Suprapubic skin (tissue), 4 donors: ENCODE results near the gene SERINC5. TPM values are rescaled to one million over a fixed set of nuclear protein-coding genes. Genes with fewer than 3 reads are reported as not detected.
A peak's percentile ranks its signal among the peaks of the same experiment; 100 is the strongest.

Source experiments
- DNase-seq, 2 donors: peaks; one replicate each; pipeline ENCODE4 v3.0.0-alpha.2; 2019; ENCODE audit warnings: low spot score in 2 of 2
- H3K27ac ChIP-seq: fragments of 200-600 bp; sonication (generic); one replicate; pipeline ENCODE4 v1.5.1; 2019
- H3K27me3 ChIP-seq: fragments of 200-600 bp; sonication (generic); one replicate; pipeline ENCODE4 v1.5.1; 2019
- H3K36me3 ChIP-seq: fragments of 200-600 bp; sonication (generic); one replicate; pipeline ENCODE4 v1.5.1; 2019
- H3K4me1 ChIP-seq: fragments of 200-600 bp; sonication (generic); one replicate; pipeline ENCODE4 v1.5.1; 2019
- H3K4me3 ChIP-seq: fragments of 200-600 bp; sonication (generic); one replicate; pipeline ENCODE4 v1.5.1; 2019; ENCODE audit warnings: mild to moderate bottlenecking
- H3K9me3 ChIP-seq: fragments of 200-600 bp; sonication (generic); one replicate; pipeline ENCODE4 v1.5.1; 2019
- EP300 ChIP-seq: sonication (generic); formaldehyde crosslinking; IDR thresholded peaks from one replicate; pipeline ENCODE4 v1.6.1; 2017; ENCODE audit warnings: antibody characterized with exemption
- POLR2A ChIP-seq, 2 donors: fragments of 450-650 bp; IDR thresholded peaks; one replicate each; pipeline ENCODE4 v1.6.1; 2017; ENCODE audit warnings: antibody characterized with exemption in 2 of 2, mild to moderate bottlenecking in 2 of 2, moderate library complexity in 2 of 2
- POLR2AphosphoS5 ChIP-seq, 3 donors: sonication (generic); formaldehyde crosslinking; IDR thresholded peaks; one replicate each; pipeline ENCODE4 v1.6.1; 2017; ENCODE audit warnings: antibody characterized with exemption in 3 of 3
- WGBS: methylation state at CpG from one replicate; pipeline ENCODE4 v1.1.5; 2018; 5-methylcytosine and 5-hydroxymethylcytosine counted together
- total RNA-seq, 4 donors: library from RNA; depleted of rRNA; stranded (reverse); fragments of >200 nt; gene quantifications; one replicate each; pipeline ENCODE4 v1.1.0, GENCODE V29; 2016
- TF ChIP-seq, protein P1 (sequence below), 2 donors: fragments of 200-600 bp in 1 of 2; fragments of 450-650 bp in 1 of 2; sonication (generic) in 1 of 2; IDR thresholded peaks; one replicate each; pipeline ENCODE4 v1.5.1; 2016 to 2019; ENCODE audit warnings: antibody characterized with exemption in 2 of 2, mild to moderate bottlenecking in 1 of 2, moderate library complexity in 1 of 2

SERINC5 gene
- total RNA-seq, 4 donors from 2014 or later, result 53.8 to 68.8 (median 62.5) TPM

DNA sequence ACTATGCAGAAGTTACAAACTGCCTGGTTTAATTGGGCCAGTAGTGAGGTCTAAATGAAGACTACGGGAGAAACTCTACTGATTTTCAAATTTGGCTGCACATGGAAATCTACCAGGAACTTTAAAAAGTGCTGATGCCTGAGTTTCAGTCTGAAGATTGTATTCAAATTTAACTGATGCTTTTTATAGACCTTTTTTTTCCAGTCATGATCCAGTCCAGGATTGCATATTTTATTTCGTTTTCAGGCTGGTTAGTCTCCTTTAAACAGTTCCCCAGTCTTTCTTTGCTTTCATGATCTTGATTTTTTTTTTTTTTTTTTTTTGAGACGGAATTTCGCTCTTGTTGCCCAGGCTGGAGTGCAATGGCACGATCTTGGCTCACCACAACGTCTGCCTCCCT lies 40.3 kb upstream of the SERINC5 start:
- H3K9me3 ChIP-seq, result no peaks in the 10 kb centered on the region
- no peak for DNase-seq
- no peaks in the 10 kb centered on the region for H3K36me3 ChIP-seq
- H3K4me3 ChIP-seq, result no peak overlapping the region
- 39% methylated on average over 6 of the region's 6 CpGs for WGBS
- no peaks in the 10 kb centered on the region for H3K27me3 ChIP-seq
- no peak overlapping the region for H3K27ac ChIP-seq
- H3K4me1 ChIP-seq, result no peaks in the 10 kb centered on the region
- TF ChIP-seq, protein P1, sequence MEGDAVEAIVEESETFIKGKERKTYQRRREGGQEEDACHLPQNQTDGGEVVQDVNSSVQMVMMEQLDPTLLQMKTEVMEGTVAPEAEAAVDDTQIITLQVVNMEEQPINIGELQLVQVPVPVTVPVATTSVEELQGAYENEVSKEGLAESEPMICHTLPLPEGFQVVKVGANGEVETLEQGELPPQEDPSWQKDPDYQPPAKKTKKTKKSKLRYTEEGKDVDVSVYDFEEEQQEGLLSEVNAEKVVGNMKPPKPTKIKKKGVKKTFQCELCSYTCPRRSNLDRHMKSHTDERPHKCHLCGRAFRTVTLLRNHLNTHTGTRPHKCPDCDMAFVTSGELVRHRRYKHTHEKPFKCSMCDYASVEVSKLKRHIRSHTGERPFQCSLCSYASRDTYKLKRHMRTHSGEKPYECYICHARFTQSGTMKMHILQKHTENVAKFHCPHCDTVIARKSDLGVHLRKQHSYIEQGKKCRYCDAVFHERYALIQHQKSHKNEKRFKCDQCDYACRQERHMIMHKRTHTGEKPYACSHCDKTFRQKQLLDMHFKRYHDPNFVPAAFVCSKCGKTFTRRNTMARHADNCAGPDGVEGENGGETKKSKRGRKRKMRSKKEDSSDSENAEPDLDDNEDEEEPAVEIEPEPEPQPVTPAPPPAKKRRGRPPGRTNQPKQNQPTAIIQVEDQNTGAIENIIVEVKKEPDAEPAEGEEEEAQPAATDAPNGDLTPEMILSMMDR (IDR thresholded peaks at IDR 0.05), result no peak
- TF ChIP-seq POLR2AphosphoS5 (IDR thresholded peaks at IDR 0.05), result no peak
- TF ChIP-seq POLR2A (IDR thresholded peaks at IDR 0.05), result no peak
- TF ChIP-seq EP300, result no peak

DNA sequence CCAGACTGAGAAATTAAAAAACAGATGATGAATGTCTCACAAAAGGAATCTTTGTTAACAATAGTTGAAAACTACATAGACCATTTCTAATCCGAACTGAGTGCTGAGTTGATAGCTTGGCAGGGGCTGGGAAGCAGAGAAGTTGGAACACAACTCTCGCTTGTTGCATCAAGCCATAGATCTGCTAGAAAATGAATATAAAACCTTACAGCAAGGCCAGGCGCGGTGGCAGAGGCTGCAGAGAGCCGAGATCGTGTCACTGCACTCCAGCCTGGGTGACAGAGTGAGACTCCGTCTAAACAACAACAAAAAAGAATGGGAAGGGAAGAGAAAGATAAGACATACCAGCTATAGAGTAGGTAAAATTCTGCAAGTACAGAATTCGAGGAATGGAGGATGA lies 35.9 kb upstream of the SERINC5 start:
- 82% methylated on average over 8 of the region's 8 CpGs for WGBS
- TF ChIP-seq POLR2A (IDR thresholded peaks at IDR 0.05), result no peak
- TF ChIP-seq, protein P1 (IDR thresholded peaks at IDR 0.05), result no peak
- TF ChIP-seq POLR2AphosphoS5 (IDR thresholded peaks at IDR 0.05), result no peak
- TF ChIP-seq EP300, result no peak

DNA sequence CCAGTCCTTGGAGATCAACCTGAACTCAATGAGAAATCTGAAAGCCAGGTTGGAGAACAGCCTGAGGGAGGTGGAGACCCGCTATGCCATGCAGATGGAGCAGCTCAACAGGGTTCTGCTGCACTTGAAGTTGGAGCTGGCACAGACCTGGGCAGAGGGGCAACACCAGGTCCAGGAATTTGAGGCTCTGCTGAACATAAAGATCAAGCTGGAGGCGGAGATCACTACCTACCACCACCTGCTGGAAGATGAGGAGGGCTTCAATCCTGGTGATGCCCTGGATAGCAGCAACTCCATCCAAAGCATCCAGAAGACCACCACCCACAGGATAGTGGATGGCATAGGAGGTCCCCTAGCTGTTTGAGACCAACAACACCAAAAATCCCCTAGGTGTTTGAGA lies 33.5 kb upstream of the SERINC5 start:
- no peaks in the 10 kb centered on the region for H3K36me3 ChIP-seq
- 92% methylated on average over 2 of the region's 2 CpGs for WGBS
- H3K27me3 ChIP-seq, result no peaks in the 10 kb centered on the region

More for the DNA sequence above, 35.9 kb upstream of the SERINC5 start:
- Histone ChIP-seq H3K4me1 (no peaks in the 10 kb centered on the region), H3K36me3 (no peaks in the 10 kb centered on the region), H3K4me3 (no peak overlapping the region), H3K27me3 (no peaks in the 10 kb centered on the region), H3K9me3 (no peaks in the 10 kb centered on the region), H3K27ac (no peak overlapping the region)
- peak in 1 of 2 donors; percentile 24 for DNase-seq

DNA sequence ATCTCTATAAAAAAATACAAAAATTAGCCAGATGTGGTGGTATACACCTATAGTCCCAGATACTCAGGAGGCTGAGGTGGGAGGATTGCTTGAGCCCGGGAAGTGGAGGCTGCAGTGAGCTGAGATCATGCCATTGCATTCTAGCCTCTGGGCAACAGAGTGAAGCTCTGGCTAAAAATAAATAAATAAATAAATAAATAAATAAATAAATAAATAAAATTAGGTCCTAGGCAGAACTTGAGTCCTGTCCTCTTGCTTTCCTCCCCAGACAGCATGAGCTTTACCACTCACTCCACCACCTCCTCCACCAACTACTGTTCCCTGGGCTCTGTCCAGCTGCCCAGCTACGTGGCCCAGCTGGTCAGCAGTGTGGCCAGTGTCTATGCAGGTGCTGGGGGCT lies 32.3 kb upstream of the SERINC5 start:
- Histone ChIP-seq H3K9me3 (no peaks in the 10 kb centered on the region), H3K4me1 (no peaks in the 10 kb centered on the region), H3K36me3 (no peaks in the 10 kb centered on the region), H3K27me3 (no peaks in the 10 kb centered on the region), H3K4me3 (no peak overlapping the region), H3K27ac (no peak overlapping the region)
- WGBS, result 95% methylated on average over 2 of the region's 2 CpGs
- TF ChIP-seq EP300, result no peak
- TF ChIP-seq, protein P1 (IDR thresholded peaks at IDR 0.05), result no peak
- TF ChIP-seq POLR2A (IDR thresholded peaks at IDR 0.05), result no peak
- TF ChIP-seq POLR2AphosphoS5 (IDR thresholded peaks at IDR 0.05), result no peak
- DNase-seq, result no peak

More for the DNA sequence above, 33.5 kb upstream of the SERINC5 start:
- H3K4me3 ChIP-seq, result no peak overlapping the region
- no peaks in the 10 kb centered on the region for H3K9me3 ChIP-seq
- no peak overlapping the region for H3K27ac ChIP-seq
- peak in 1 of 2 donors; percentile 40 for DNase-seq
- no peaks in the 10 kb centered on the region for H3K4me1 ChIP-seq
- TF ChIP-seq, protein P1 (IDR thresholded peaks at IDR 0.05), result no peak
- TF ChIP-seq EP300, result no peak
- TF ChIP-seq POLR2AphosphoS5 (IDR thresholded peaks at IDR 0.05), result no peak
- no peak for TF ChIP-seq POLR2A (IDR thresholded peaks at IDR 0.05)

DNA sequence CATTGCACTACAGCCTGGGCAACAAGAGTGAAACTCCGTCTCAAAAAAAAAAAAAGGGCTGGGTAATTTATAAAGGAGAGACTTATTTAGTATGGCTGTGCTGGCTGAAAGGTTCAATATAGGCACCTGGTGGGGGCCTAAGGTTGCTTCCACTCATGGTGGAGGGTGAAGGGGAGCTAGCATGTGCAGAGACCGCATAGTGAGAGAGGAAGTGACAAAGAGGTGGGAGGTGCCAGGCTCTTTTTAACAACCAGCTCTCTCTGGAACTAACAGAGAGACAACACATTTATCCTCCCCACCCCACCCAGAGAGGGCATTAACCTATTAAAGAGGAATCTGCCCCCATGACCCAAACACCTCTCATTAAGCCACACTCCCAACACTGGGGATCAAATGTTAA lies 28.9 kb upstream of the SERINC5 start:
- WGBS, result 46% methylated on average over 2 of the region's 2 CpGs
- TF ChIP-seq, protein P1 (IDR thresholded peaks at IDR 0.05), result no peak
- no peak for TF ChIP-seq EP300
- TF ChIP-seq POLR2A (IDR thresholded peaks at IDR 0.05), result no peak
- TF ChIP-seq POLR2AphosphoS5 (IDR thresholded peaks at IDR 0.05), result no peak
- H3K27ac ChIP-seq, result no peak overlapping the region
- no peak for DNase-seq
- peaks cover 3% of the 10 kb centered on the region for H3K27me3 ChIP-seq
- no peaks in the 10 kb centered on the region for H3K4me1 ChIP-seq
- H3K36me3 ChIP-seq, result no peaks in the 10 kb centered on the region
- no peaks in the 10 kb centered on the region for H3K9me3 ChIP-seq
- H3K4me3 ChIP-seq, result no peak overlapping the region
